GM21381 (cell line): ENCODE measurements around the gene ADIPOR2.
"Not testable (repeated sequence)": the region's sequence is repeated elsewhere in the genome, so short reads cannot be mapped to it uniquely, and the experiment has no call there.

Experiments
- ATAC-seq: cut with Tn5 transposase; IDR thresholded peaks from one replicate; pipeline ENCODE4 v1.9.1; 2021; ENCODE audit warnings: mild to moderate bottlenecking, moderate library complexity; ENCODE audit not compliant: unreplicated experiment

The ADIPOR2 gene

GRCh38 chr12:1731019-1731687 is 40.3 kb downstream of the ADIPOR2 start:
- ATAC-seq: no peak

GRCh38 chr12:1731688-1732078 is 40.8 kb downstream of the ADIPOR2 start:
- not testable (repeated sequence) for ATAC-seq

DNA sequence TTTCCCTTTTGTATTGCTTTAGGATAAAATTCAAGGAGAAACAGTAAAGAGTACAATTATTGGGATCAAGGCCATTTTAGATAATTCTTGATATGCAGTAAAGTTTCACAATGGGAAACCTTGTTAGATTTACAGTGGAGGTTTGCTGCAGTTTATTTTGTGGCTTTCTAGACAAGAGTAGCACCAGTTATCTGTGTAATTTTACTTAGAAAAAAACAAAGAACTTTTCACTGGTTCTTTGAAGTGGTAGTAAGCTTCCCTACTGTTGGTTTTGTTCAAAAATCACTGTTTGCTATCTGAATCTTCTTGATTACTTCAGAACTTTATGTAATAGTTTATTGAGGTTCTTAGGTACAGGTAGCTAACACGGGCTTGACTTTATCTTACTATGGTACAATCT is 42.0 kb downstream of the ADIPOR2 start:
- ATAC-seq: no peak

- ATAC-seq: not testable (repeated sequence)
These were observed 42.8 kb downstream of the ADIPOR2 start for GRCh38 chr12:1733712-1734111.

DNA sequence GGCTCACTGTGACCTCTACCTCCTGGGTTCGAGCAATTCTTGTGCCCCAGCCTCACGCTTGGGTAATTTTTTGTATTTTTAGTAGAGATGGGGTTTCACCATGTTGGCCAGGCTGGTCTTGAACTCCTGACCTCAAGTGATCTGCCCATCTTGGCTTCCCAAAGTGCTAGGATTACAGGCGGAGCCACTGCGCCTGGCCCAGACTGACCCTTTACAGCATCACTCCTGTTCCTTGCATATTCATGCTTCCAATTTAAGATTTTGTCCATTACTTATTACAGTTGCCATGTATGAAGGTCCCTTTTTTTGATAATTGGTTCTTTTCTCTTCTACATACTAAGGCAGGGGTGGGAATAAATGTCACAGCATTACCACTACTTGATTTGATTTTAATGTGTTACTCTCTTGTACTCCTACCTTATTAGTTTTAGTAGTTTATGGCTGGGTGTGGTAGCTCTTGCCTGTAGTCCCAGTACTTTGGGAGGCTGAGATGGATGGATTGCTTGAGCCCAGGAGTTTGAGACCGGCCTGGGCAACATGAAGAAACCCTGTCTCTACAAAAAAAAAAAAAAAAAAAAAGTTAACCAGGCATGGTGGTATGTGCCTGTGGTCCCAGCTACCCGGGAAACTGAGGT is 46.9 kb downstream of the ADIPOR2 start:
- no peak for ATAC-seq

DNA sequence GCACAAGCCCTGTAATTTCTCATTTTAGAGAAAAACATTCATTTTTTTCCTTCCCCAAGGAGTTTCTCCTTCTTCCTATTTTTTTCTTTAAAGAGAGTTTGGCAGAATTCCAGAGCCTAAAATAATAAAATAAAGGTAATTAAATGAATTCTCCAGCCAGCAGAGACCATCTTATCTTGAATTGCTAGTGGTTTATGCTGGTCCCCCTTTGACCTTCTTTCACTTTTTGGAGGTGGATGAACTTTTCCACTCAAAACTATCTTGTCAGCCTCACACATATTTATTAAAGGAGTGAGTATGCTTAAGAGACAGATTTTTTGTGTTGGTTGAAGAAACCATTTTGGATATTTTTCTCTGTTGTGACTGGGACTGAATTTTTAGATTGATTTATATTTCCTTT is 47.6 kb downstream of the ADIPOR2 start:
- no peak for ATAC-seq

DNA sequence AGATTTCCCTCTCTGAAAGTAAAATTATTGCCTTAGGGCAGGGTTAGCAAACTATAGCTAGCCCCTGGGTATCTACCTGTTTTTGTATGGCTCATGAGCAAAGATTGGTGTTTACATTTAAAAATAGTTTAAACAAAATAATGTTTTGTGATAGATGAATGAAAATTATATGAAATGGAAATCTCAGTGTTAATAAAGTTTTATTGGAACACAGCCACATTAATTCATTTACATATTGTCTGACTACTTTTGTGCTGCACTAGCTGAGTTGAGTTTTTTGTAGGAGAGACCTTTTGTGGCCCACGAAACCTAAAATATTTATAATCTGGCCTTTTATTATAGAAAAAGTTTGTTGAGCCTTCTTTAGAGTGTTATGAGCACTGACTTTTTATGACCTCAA is 48.5 kb downstream of the ADIPOR2 start:
- ATAC-seq: no peak

DNA sequence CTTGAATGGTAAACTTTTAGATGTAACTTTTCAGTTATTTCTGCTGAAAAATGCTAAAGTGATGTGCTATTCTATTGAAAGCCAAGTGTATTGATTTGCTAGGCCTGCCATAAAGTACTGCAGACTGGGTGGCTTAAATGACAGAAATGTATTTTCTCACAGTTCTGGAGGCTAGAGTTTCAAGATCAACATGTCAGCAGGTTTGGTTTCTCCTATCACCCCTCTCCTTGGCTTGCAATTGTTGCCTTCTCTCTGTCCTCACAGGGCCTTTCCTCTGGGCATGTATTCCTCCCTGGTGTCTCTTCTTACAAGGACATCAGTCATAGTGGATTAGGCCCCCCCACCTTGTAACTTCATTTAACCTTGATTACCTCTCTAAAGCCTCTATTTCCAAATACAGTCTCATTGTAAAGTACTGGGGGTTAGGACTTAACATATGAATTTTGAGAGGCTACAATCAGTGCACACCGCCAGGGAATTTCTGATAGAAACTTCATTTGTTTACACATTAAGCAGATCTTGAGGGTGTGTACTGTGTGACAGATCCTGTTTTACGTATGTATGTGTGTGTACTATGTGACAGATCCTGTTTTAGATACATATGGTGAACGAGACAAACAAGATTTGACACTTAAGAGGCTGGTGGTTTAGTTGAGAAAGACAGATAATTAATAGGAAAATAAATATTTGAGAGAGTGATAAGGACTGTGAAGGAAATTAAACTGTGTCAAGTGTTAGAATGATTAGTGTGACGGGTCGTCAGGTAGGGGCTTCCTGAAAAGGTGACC is 49.5 kb downstream of the ADIPOR2 start:
- no peak for ATAC-seq

DNA sequence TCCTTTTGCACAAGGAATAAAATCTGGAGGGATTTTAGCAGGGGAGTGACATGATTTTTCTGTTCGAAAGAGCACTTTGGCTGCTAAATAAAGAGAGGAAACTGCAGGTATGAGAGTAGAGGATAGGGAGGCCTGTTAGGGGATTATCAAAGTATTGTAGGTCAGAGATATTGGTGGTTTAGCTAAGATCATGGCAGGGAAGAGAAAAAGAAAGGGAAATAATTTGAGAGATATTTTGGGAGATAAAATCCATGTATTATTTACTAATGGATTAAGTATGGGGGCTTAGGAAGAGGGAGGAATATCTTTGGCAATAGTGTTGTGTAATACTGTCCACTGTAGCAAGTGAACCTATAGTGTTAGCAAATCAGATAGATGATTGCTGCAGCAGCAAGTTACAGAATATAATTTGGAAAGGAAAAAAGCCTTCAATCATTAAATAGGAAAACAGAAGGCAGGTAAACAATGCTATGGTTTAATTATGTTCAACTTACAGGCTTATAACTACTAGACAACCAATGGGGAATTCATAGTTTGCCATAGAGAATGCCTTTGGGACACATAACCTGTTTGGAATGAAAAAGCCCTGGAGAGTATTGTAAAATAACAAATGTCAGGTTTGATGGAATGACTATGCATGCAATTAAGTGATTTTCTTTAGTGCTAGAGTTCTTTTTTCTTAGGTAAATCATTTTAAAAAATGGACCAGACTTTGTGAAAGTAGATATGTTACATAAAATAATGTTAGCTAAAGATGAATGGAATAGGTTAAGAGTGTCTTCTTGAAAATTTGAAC is 50.5 kb downstream of the ADIPOR2 start:
- no peak for ATAC-seq

GRCh38 chr12:1744932-1745331 is 54.1 kb downstream of the ADIPOR2 start:
- ATAC-seq: no peak

- ATAC-seq: no peak
These were observed 56.7 kb downstream of the ADIPOR2 start for GRCh38 chr12:1747609-1748008.

- no peak for ATAC-seq
These were observed 58.1 kb downstream of the ADIPOR2 start for GRCh38 chr12:1749019-1749418.

DNA sequence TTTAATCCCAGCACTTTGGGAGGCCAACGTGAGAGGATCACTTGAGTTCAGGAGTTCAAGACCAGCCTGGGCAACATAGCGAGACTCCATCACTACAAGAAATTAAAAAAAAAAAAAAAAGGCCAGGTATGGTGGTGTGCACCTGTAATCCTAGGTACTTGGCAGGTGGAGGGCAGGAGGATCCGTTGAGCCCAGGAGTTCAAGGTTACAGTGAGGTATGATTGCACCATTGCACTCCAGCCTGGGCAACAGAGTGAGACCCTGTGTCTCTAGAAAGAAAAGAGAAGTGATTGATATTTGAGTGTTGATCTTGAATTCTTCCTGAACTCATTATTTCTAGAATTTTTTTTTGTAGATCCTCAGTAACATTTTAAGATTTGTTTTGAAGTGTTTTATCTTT is 59.4 kb downstream of the ADIPOR2 start:
- ATAC-seq: no peak

DNA sequence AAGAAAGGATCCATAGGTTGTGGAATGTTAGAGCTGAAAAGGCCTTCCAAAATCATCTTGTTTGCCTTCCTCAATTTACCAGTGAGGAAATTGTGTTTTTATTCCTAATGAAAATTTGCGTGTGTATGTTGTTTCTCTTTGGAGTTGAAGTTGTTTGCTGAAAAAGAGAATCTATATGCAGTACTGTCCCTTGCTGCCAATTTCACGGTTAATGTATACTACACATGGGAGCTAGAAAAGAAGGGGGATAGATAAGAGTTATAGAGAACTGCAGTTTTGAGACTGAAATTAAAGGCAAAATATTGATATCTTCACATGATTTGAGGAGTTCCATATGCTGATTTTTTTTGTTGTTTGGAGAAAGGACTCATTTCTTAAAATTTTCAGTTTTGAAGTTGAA is 67.5 kb downstream of the ADIPOR2 start:
- ATAC-seq: no peak

DNA sequence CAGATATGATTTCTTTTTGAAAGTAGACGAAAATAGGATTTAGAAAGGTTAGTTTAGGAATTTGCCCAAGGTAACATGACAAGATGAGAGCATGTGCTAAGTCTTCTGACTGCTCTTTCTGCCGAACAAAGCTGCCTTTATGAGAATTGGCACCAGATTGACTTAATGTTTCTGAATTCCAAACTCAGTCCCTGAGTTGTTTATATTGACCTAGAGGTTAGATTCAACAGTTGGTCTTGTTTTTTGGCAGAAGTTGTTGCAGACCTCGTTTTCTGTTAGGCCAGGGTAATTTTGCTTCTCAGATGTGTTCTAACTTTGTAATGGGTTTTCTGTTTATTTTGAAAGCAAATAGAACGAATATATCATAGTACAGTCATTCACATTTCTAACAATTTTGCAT is 68.0 kb downstream of the ADIPOR2 start:
- ATAC-seq: no peak

DNA sequence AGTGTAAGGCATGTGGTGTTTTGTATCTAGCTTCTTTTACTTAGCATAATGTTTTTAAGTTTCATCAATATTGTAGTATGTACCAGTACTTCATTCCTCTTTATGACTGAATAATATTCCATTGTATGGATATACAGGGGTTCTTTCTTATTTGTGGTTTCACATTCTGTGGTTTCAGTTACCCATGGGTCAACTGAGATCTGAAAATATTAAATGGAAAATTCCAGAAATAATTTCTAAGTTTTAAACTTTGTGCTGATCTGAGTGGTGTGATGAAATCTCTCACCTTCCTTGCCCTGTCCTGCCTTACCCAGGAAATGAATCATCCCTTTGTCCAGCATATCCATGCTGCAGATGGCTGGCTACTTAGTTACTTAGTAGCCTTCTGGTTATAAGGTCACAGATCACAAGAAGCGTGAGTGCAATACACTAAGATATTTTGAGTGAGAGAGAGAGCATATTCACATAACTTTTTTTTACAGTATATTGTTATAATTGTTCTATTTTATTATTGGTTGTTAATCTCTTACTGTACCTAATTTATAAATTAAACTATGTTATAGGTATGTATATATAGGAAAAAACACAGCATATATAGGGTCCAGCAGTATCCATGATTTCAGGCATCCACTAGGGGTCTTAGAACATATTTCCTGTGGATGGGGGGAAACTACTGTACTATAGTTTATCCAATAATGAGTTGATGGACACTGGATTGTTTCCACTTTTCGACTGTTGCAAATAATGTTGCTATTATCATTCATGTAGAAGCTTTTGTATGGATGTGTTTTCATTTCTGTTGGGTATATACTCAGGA is 69.9 kb downstream of the ADIPOR2 start:
- no peak for ATAC-seq

GRCh38 chr12:1761857-1762256 is 71.0 kb downstream of the ADIPOR2 start:
- ATAC-seq: no peak

- ATAC-seq: no peak
These were observed 72.3 kb downstream of the ADIPOR2 start for GRCh38 chr12:1763153-1763552.

DNA sequence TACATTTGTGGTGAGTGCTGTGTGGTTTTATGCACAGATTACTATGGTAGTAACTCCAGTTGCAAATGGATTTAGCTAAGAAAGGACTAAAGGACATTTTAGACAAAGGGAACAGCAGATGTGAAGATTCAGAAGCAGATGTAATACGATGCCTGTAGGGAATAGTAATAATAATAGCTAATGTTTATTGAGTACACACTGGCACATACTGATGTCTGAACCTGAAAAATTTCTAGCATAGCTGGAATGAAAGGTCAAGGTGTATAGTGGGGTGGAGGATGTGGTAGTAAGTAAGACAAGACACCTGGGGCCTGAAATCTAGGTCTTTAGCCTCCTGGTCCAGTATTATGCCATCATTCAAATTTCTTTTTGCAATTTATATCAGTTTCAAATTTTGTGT is 75.2 kb downstream of the ADIPOR2 start:
- ATAC-seq: no peak

GRCh38 chr12:1767407-1768090 is 76.7 kb downstream of the ADIPOR2 start:
- ATAC-seq: no peak
